ENCODE data around the gene TMEM109.

- TF ChIP-seq POLR2A (IDR thresholded peaks at IDR 0.05; ENCODE audit: low read depth, low read length) (no peak), CTCF (conservative IDR thresholded peaks at IDR 0.05; ENCODE audit: low read depth, low read length) (no peak), FOS (IDR thresholded peaks at IDR 0.05; ENCODE audit: low read depth, low read length) (no peak), SMC3 (IDR thresholded peaks at IDR 0.05; ENCODE audit: low read depth, low read length) (no peak), RAD21 (IDR thresholded peaks at IDR 0.05; ENCODE audit: low read length) (no peak), CEBPB (IDR thresholded peaks at IDR 0.05; ENCODE audit: low read depth, low read length) (no peak), BHLHE40 (IDR thresholded peaks at IDR 0.05; ENCODE audit: low read depth, low read length) (no peak), ELK1 (IDR thresholded peaks at IDR 0.05; ENCODE audit: borderline replicate concordance, low read depth, low read length) (no peak), MXI1 (IDR thresholded peaks at IDR 0.05; ENCODE audit: borderline replicate concordance, low read depth, low read length) (no peak), USF2 (IDR thresholded peaks at IDR 0.05; ENCODE audit: low read depth, low read length) (no peak)
These were observed 2.8 kb downstream of the TMEM109 start for GRCh38 chr11:60916669-60917206.
